ENCODE measurements around the gene SFMBT2. TPM values are rescaled to one million over a fixed set of nuclear protein-coding genes. Genes with fewer than 3 reads are reported as not detected.

The SFMBT2 gene
- total RNA-seq, 1 donor from 2014 or later: 20.3 TPM

DNA sequence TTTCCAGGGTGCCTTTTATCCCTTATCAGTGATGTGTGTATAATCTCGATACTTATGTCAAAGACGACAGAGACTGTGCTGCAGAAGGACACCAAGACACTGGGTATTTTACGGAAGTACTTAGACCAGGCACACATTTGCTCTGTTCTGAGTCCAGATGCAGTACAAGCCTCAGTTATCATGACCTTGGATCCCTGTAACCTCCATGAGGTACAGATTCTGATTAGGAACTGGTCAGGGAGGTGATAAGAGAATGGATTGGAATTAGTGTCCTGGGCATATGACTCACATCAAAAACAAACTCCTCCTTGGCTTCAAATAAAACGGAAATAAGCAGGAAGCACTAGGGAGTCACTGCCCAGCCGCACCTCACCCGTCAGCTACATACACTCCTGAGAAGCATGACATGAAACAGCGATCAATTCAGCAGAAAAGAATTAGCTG is 146.5 kb downstream of the SFMBT2 start:
- DNase-seq (ENCODE audit: low spot score): no peak

DNA sequence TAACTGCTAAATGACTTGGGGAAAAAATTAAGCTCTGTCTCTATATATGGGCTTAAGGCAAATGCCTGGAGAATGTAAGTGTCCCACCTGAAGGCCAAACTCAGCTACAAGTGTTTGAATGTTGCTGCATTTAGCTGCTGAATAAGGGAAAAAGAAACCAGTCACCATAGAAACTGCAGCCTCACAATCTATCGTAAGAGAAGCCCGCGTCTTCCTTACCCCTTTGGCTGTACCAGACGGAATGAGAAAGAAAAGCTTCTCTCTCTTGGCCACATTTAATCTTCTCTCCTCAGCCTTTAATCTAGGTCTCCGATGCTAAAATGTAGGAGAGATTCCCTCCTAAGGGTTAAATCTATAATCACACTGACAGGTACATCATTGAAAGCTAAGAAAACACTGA is 147.2 kb downstream of the SFMBT2 start:
- DNase-seq (ENCODE audit: low spot score): no peak

DNA sequence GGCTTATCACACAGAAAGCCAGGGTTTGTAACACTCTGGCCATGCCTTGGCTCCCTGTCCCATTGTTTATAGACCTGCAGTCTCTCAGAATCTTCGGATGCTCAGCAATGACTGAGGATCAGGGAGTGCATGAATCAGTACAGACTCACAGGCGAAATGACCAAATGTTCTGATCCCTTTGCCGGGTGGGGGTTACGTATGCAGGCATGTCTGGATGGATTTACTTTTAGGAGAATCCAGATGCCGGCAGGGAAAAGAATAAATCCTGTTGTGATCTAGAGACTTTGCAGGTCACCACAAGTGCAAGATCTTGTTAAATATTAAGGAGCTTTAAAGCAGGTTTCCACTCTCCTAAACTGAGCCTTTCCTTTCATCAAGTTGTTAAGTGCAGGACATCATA is 149.5 kb downstream of the SFMBT2 start:
- no peak for DNase-seq (ENCODE audit: low spot score)

GRCh38 chr10:7260912-7261311 is 149.9 kb downstream of the SFMBT2 start:
- DNase-seq (ENCODE audit: low spot score): no peak

DNA sequence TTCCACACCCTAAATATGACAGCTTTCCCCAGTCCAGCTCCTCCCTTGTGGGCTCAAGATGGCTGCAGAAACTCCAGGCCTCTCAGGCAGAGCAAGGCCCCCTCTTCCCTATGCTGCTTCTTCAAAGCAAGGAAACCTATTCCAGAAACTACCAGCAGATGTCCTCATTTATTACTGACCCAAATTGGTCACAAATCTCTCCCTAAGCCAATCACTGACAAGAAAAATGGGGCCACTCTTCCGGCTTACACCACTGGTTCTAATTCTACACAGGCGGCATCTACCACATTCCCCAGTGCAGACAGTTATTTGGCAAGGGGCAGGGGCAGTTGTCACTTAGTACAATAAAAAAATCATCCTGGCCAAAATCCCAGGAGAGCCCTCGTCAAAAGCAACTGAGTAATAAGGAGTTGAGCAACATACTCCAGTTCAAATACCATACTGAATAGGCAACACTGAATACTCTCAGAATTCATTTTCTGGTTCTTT is 150.4 kb downstream of the SFMBT2 start:
- peak; percentile 81 for DNase-seq (ENCODE audit: low spot score)

DNA sequence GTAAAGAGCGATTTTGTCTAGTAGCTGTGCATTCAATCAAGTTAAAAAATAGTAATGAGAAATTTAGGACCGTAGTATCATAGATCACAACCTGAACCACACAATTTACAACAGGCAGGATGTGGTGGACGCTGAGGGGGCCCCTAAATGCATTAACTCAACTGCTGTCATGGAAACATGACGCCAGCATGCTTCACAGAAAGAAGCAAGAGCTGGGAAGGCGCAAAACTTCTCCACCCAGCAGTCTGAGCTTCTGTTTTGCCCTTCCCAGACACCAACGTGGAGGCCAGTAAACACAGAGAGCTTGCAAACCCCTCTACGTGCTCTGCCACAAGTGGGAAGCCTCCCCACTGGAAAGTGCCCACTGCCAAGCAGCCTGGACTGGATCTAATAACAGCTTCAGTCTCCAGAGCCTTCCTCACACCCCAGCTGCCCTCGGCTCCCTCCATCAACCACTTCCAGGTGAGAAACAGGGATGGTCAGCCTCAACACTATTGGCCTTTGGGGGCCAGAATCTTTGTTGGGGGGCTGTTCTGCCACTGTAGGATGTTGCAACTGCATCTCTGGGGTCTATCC is 151.8 kb downstream of the SFMBT2 start:
- DNase-seq (ENCODE audit: low spot score): no peak

- no peak for DNase-seq (ENCODE audit: low spot score)
Measured at GRCh38 chr10:7255517-7255916, 155.3 kb downstream of the SFMBT2 start.

- DNase-seq (ENCODE audit: low spot score): no peak
Measured at GRCh38 chr10:7251696-7252465, 159.0 kb downstream of the SFMBT2 start.

DNA sequence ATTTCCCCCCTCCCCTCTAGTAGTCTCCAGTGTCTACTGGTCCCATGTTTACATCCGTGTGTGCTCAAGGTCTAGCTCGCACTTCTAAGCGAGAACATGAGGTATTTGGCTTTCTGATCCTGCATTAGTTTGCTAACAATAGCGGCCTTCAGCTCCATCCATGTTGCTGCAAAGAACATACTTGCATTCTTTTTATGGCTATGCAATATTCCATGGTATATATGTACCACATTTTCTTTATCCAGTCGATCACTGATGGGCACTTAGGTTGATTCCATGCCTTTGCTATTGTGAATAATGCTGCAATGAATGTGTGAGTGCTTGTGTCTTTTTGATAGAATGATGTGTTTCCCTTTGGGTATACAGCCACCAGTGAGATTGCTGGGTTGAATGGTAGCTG is 160.6 kb downstream of the SFMBT2 start:
- no peak for DNase-seq (ENCODE audit: low spot score)

GRCh38 chr10:7248585-7249164 is 162.2 kb downstream of the SFMBT2 start:
- no peak for DNase-seq (ENCODE audit: low spot score)

DNA sequence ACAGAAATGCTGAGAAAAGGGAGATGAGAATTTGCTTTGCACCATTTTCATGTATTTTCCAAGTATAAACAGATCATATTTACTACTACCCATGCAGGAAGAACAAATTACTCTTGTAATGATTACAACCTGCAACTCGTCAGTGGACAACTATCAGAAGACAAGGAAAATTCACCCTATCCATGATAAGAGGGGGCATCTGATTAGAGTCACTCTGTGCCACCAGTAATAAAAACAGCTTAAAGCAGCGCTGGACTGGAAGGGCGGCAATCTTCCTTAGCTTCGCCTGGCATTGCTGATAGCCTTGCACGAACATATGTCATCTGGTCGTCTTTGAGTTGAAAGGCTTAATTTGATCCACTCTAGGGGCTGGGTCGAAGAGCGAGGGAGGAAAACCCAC is 162.7 kb downstream of the SFMBT2 start:
- DNase-seq (ENCODE audit: low spot score): no peak

DNA sequence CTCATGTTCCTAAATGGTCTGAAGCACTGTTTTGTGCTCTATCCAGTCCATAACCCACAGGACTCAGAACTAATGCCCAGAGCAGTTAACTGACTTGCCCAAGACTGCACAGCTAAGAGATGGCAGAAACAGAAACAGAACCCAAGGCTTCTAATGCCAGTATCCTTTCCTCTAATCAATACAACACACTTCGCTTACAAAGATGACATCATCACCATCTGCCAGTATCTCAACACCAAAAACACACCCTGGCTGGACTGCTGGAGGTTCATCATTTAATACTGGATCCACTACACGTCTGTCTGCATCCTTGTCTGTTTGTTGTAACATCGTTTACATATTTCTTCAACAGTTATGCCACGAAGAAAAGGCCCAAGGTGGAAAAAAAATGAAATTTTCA is 165.3 kb downstream of the SFMBT2 start:
- no peak for DNase-seq (ENCODE audit: low spot score)

- no peak for DNase-seq (ENCODE audit: low spot score)
Measured at GRCh38 chr10:7243873-7244272, 167.0 kb downstream of the SFMBT2 start.

- DNase-seq (ENCODE audit: low spot score): no peak
Measured at GRCh38 chr10:7243139-7243538, 167.7 kb downstream of the SFMBT2 start.

DNA sequence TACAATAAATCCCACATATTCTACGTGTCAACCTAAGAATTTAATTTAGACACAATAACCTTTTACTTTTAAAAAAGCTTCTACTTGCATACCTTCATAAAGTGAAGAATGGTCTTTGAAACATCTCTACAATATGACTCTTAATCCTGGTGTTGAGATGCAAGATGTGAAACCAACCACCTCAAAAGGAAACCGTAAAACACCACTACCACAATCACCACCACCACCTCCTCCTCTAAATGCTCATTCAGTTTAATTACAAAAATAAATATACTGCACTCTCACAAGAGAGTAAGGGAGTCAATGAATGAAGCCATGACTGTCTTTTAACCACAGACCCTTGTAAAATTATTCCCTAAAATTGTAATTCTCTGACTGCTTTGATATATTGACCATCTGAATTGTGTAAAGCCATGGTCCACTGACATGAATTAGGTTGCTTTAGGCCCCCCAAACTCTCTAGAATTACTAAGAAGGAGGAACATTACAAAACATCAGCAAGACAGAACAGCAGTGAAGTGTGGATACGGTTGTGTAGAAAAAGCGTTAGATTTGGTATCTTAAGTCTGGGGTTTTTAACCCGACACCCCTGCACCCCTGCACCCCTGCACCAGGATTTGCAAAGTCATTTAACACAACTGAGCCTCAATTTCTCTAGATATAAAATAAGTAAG is 171.4 kb downstream of the SFMBT2 start:
- no peak for DNase-seq (ENCODE audit: low spot score)

- DNase-seq (ENCODE audit: low spot score): no peak
Measured at GRCh38 chr10:7235376-7235775, 175.5 kb downstream of the SFMBT2 start.

GRCh38 chr10:7234109-7234508 is 176.7 kb downstream of the SFMBT2 start:
- no peak for DNase-seq (ENCODE audit: low spot score)

DNA sequence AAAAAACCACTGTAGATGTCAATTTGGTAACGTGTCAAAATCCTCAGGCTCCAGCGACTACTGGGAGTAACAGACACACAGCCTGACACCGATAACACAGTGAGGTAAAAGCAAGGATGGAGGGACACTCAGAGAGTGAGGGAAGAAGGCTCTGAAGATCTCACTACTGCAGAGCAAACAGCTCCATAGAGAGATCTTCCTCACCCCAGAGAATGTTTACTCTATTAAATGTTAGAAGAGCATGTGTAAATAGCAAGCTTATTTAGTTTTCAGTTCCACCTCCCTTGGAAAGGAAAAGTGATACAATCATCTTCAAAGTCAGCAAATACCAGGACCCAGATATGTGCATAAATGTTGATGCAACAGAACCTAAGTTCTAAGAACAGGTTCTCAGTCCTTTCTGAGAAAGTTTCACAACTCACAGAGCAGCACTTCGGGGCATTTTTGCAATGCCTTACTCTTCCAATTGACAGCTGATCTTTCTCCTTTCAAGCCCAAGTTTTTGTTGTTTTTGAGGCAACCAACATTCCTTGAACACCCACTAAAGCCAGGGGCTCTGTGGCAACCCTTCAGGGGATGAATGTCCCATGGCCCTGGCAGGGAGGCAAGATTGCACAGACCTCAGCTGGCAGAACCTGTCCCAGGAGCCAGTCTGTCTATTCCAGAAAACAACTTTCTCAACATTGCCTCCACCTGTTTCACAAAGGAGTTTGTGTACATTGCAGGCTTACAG is 177.4 kb downstream of the SFMBT2 start:
- DNase-seq (ENCODE audit: low spot score): no peak

GRCh38 chr10:7231509-7232414 is 179.1 kb downstream of the SFMBT2 start:
- DNase-seq (ENCODE audit: low spot score): no peak

DNA sequence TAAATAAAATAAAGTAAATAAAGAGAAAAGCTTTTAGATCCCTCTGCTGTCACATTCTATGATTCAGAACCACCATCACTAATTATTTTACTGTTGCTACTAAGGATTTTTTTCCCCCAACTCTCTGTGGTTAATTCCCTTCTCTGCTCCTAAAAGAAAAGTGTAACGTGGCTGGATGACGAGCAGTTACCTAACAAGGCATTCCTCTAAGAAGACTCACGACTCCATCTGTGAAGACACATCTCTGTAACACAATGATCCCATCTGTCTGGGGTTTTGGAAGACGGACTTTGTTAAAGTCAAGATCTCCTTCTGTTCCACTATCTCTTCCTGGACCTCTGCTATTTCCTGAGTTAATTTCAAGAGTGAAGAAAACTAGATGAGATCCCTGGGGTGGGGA is 179.9 kb downstream of the SFMBT2 start:
- no peak for DNase-seq (ENCODE audit: low spot score)

- DNase-seq (ENCODE audit: low spot score): no peak
Measured at GRCh38 chr10:7230036-7230435, 180.8 kb downstream of the SFMBT2 start.

Measured in ureter (tissue), 1 donor.